Stimulated activated CD4-positive, alpha-beta T cell treated with anti-CD3 and anti-CD28 coated beads, TNF-alpha, amount 100 ng/mL, for 48 hours (primary cell): ENCODE measurements around the gene TNNC1.

Experiments
- DNase-seq, 3 donors: peaks; one replicate each; pipeline ENCODE4 v3.0.0-alpha.2; 2020; ENCODE audit warnings: low read depth in 3 of 3

The TNNC1 gene

DNA sequence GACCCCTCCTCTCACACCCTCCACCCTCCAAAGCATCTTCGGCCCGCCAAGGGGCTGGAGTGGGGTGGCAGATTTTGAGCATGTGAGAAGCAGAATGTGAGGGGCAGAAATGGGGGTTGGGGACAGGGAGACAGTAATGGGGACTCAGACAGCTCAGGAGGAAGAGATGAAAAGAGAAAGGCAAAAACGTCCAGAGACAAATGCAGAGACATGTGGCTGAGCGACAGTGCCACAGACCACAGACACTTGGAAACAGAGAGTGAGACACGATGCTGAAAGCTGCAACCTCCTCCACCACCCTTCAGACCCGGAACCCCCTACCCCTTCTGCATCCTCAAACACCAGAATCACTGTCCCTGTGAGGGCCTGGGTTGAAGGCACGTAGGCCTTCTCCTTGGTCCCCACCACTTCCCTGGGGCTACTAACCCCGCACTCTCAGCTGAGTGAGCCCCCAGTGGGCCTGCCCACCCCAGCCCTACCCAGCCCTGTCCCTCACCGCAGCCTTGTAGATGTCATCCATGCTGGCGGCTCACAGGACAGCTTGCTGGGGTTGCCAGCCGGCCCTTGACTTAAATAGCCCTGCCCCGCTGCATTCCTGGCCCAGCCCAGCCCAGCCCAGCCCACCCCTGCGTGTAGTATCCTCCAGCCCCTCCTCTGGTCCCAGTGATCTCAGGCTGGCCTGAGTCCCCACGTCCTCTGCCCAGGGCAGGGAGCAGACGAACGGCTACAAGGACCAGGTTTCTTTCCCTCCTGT lies at the start of gene TNNC1:
TNNC1 (minus strand) TSS at position 546 of the 754 bp plus-strand sequence; CDS start at position 520, 26 bp downstream.
- no peak for DNase-seq

DNA sequence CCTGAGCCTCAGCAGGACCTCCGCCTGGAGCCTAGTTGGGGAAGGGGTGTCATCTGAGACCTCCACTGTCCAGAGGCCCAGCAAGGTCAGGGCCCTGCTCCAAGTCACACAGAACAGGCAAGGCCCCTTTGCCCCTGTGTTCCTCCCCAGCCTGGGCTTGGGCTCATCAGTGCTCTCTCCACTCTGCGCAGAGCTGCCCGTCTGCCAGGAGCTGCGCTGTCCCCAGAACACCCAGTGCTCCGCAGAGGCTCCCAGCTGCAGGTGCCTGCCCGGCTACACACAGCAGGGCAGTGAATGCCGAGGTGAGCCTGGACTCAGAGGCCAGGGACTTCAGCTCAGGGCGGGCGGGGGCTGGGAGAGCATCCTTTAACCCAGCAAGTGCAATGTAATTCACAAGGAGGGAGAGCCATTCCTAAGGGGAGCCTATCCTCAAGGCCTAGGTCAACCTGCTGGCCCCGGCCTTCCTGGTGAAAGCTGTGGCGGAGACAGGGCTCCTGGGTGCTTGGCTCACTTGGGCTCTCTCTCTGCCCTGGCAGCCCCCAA lies 49.0 kb upstream of the TNNC1 start:
- DNase-seq = no peak

DNA sequence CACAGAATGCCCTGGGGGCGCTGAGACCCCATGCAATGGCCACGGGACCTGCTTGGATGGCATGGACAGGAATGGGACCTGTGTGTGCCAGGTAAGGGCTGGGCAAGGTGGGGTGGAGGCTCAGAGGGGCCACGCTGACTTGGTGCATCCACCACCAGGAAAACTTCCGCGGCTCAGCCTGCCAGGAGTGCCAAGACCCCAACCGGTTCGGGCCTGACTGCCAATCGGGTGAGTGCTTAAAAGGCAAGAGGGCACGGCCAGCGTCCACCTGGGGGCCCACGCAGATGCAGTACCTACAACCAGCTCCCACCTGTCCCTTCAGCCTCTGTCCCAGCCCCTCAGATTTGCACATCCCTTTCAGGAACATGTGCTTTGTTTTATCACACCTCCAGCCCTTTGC lies 48.2 kb upstream of the TNNC1 start:
- DNase-seq = no peak

DNA sequence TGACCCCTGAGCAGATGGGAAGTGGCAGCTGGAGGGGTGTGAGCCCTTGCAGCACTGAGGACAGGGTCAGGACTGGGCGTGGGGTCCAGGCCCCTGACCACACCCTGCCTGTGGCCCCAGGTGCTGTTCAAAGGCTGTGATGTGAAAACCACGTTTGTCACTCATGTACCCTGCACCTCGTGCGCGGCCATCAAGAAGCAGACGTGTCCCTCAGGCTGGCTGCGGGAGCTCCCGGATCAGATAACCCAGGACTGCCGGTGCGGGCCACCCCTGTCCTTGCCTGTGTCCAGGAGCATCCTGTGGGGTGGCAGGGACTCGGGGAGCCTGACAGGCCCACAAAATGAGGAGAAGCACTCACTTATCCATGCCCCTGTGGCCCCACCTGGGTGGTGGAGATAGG lies 47.2 kb upstream of the TNNC1 start:
- no peak for DNase-seq

DNA sequence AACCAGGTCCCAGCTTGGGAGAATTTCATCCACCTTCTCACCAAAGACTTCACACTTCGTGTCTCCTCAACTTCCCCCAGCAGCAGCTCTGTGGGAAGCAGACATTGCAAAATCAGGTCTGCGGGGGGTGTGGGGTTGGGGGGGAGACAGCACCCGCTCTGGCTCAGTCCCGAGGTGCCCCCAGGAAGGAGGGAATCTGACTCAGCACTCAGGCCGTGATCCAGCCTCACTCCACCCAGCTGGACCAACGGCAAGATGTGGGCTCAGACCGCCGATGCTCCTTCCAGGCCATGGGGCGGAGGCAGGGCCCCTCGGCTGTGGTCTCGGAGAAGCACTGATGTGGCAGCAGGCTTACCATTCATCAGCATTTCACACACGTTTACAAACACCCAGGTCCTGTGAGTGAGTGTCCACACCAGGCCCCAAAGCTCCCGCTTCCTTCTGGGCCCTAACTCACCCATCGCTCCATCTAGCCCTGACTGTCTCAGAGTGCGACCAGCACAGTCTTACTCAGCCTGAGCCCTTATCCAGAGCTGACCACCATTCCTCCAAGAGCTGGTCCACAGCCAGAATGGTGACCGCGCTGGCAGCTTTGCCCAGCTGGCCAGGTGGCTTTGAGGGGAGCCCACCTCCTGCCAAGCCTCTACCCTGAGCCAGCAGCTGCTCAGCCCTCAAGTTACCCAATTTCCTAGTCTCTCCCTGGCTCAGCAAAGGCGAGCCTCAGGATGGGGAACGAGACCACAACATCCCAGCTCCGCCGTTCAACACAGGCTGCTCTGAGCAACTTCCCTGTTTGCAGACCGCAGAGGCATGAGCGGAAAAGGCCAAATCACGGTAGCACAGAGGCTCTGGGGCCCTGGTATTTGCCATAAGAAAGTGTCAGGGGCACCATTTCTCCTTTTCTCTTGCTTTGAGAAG lies 44.6 kb upstream of the TNNC1 start:
- no peak for DNase-seq

DNA sequence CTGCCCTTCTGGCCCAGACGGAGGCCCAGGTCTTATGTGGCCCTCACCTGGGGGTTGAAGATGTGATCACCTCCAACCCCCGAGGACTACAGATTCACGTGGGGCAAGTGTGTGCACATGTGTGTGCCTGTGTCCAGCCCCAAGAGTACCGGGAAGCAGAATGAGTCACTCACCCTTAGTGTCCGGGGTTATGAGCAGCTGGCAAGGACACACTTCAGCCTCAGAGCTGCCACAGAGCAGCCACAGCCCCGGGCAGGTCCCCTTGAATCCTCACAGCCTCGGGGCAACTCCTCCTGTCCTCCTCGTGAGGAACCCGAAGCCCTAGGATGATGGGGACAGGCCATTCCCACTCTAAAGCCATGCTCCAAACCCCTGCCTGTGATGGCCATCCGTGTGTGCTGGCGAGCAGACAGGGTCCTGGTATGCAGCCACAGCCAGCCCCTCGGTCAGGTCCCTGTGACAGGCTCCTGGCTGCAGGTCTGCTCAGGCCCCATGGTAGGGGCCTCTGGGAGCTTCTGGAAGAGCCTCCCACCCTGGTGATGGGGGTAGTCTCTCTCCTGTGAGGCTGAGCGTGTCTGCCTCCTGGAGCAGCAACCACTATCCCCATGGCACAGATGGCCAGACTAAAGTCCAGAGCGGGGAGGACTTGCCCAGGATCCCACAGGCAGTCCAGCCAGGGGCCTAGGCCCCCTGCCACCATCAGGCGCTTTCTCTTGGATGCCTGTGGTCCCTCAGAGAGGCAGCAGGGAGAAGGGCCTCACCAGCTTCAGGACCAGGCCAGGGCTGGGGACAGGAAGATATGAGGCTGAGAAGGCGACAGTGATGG lies 42.1 kb upstream of the TNNC1 start:
- DNase-seq = no peak

DNA sequence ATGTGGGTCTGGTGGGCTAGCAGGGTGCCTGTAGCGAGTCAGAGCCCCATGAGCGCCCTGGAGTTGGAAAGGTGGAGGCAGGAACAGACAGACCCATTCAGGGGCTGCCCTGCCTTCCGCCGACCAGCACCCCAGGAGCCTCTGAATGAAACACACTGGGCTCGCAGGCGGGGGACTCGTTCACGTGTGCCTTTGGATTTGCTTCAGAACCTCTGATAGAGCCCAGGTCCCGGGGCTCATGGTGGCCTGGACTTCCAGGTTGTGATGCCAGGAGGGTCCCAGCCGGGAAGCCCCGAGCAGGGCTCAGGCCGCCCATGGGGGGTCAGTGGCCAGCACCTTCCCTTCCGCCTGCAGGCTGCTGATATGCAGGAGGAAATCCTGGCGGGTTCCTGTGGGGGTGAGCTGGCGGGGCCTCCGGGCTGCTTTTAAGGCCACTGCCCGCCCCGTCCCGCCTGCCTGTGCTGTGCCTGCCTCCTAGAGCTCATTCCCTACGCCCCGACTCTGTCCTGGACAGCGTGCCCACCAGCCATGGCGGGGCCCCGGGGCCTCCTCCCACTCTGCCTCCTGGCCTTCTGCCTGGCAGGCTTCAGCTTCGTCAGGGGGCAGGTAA lies 41.1 kb upstream of the TNNC1 start, which contains the start of gene STAB1:
STAB1 (plus strand) TSS at position 453 of the 610 bp plus-strand sequence; CDS start at position 529, 76 bp downstream.
- DNase-seq = no peak

DNA sequence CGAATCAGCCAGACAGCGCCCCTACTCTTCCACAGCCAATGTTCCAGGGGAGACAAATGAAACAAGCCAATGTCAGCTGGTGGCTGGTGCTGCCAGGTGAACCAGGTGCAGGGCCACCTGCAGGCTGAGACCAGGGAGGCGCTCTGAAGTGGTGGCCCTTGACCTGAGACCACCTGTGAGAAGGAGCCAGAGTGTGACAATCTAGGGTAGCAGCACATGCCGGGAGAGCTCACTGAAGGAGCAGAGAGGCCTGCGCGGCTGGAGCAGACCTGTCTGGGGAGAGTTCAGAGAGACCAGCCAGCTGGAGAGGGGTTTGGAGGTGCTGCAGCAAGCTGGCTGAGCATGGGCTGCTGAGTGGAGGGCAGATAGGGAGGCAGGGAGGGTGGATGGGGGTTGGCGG lies 40.6 kb upstream of the TNNC1 start:
- DNase-seq = no peak

DNA sequence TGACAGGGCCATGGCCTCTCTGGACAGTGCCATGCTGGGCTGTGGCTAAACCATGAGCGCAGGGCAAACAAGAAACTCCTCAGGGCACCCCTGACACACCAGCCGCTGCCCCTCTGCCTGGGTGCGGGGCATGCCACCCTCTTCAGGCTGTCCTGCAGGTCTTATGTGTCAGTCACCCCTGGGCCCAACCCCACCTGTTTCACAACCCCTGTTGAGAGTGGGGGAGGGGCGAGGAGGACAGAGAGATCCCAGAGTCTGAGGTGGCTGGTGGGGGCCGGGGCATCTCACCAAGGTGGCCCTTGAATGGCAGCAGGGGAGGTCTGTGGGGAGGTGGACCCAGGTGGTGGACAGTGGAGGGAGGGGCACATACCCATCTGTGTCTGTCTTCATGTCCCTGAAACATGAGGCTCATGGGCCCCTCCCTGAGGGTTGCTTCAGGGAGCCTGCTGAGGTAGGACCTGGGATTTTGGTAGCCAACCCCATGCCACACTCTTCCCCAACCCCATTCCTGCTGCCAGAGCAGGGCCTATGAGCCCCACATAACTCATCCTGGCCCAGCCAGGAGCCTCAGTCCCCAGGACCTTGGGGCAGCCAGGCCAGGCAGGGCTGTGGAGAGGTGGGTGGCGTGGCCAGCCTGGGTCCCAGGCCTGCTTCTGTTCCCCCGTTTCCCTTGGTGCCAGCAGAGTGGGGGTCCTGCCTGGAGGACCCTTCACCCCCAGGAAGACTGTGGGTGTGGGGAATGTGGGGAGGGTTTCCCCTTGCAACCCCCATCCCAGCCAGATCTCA lies 39.6 kb upstream of the TNNC1 start:
- no peak for DNase-seq

DNA sequence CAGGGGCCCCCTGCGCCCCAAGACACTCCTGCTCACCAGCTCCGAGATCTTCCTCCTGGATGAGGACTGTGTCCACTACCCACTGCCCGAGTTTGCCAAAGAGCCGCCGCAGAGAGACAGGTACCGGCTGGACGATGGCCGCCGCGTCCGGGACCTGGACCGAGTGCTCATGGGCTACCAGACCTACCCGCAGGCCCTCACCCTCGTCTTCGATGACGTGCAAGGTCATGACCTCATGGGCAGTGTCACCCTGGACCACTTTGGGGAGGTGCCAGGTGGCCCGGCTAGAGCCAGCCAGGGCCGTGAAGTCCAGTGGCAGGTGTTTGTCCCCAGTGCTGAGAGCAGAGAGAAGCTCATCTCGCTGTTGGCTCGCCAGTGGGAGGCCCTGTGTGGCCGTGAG lies 38.2 kb upstream of the TNNC1 start:
- no peak for DNase-seq

DNA sequence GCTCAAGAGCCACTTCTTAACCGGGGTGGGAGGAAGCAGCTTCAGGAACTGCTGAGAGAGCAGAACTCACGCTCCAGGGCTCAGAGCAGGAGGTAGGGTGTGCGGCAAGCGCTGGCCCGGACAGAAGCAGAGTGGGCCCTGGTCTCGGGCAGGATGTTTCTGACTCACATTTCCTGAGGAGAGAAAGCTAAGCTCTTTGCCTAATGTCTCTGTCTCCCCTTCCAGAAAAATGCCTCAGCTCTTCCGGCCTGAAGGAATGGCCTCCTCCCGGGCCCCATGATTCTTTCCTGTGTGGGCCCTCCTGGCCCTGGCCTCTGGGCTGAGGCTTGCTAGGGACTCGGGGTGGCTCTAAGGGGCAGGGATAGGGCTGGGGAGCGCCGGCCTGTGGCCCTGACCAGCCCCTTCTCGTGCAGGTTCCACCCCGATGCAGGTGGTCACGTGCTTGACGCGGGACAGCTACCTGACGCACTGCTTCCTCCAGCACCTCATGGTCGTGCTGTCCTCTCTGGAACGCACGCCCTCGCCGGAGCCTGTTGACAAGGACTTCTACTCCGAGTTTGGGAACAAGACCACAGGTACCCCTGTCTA lies 37.2 kb upstream of the TNNC1 start:
- no peak for DNase-seq

DNA sequence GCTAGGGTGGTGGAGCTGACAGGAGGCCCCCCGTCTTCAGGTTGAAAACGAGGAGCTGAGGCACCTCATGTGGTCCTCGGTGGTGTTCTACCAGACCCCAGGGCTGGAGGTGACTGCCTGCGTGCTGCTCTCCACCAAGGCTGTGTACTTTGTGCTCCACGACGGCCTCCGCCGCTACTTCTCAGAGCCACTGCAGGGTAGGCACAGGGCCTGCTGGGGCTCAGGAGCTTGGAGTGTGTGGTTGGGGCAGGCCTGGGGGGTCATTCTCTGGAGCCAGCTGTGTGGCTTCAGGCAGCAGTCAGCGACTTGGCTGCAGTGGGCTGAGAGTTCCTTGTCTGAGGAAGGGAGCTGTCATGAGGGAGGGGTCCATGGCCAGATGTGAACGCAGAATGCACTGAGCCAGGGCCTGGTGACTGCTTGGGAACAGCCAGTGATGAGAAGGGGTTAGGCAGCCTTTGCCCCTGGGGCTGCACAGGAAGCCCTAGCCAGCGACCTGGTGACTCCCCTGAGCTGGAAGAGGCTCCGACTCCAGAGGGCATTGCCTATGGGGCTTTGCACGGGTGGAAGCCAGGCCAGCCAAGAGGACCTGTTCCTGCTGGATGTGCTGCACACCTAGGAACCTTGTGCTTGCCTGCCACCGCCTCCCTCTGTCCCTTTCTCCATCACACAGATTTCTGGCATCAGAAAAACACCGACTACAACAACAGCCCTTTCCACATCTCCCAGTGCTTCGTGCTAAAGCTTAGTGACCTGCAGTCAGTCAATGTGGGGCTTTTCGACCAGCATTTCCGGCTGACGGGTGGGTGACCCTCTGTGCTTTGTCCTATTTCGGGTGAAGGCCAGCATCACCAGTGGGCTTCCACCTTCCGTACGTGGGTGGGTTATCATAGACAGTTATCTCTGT lies 36.4 kb upstream of the TNNC1 start:
- no peak for DNase-seq

DNA sequence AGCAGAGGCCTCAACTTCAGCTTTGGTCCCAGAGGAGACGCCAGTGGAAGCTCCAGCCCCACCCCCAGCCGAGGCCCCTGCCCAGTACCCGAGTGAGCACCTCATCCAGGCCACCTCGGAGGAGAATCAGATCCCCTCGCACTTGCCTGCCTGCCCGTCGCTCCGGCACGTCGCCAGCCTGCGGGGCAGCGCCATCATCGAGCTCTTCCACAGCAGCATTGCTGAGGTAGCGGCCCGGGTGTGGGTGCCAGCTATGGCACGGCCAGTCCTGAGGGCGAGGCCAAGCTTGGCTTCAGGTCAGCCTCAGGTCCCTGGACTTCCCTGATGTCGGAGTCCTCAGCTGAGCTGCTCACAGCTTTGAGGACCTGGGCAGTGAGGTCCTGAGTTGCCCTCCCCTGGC lies 35.6 kb upstream of the TNNC1 start:
- no peak for DNase-seq

DNA sequence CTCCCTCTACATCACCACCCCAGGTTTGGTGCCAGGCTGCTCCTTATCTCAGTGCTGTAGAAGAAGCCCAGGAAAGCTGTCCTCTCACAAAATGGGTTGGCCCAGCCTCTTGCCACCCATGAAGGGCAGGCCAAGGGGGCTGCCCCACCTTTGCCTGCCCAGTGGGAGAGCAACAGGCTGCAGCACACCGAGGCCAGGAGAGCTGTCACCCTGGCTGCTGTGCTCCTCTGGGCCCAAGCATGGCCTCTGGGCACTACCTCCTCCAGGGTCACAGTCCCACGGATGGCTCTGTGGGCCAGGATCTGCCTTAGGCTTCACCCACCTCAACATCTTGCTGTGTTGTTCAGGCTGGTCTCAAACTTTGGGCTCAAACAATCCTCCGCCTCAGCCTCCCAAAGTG lies 34.9 kb upstream of the TNNC1 start:
- DNase-seq = no peak

DNA sequence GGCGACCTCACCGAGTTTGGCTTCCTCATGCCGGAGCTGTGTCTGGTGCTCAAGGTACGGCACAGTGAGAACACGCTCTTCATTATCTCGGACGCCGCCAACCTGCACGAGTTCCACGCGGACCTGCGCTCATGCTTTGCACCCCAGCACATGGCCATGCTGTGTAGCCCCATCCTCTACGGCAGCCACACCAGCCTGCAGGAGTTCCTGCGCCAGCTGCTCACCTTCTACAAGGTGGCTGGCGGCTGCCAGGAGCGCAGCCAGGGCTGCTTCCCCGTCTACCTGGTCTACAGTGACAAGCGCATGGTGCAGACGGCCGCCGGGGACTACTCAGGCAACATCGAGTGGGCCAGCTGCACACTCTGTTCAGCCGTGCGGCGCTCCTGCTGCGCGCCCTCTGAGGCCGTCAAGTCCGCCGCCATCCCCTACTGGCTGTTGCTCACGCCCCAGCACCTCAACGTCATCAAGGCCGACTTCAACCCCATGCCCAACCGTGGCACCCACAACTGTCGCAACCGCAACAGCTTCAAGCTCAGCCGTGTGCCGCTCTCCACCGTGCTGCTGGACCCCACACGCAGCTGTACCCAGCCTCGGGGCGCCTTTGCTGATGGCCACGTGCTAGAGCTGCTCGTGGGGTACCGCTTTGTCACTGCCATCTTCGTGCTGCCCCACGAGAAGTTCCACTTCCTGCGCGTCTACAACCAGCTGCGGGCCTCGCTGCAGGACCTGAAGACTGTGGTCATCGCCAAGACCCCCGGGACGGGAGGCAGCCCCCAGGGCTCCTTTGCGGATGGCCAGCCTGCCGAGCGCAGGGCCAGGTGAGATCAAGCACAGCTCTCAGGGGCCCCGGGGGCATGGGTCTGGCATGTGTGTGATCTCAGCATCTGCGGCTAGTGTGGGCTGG lies 34.2 kb upstream of the TNNC1 start:
- DNase-seq = no peak

DNA sequence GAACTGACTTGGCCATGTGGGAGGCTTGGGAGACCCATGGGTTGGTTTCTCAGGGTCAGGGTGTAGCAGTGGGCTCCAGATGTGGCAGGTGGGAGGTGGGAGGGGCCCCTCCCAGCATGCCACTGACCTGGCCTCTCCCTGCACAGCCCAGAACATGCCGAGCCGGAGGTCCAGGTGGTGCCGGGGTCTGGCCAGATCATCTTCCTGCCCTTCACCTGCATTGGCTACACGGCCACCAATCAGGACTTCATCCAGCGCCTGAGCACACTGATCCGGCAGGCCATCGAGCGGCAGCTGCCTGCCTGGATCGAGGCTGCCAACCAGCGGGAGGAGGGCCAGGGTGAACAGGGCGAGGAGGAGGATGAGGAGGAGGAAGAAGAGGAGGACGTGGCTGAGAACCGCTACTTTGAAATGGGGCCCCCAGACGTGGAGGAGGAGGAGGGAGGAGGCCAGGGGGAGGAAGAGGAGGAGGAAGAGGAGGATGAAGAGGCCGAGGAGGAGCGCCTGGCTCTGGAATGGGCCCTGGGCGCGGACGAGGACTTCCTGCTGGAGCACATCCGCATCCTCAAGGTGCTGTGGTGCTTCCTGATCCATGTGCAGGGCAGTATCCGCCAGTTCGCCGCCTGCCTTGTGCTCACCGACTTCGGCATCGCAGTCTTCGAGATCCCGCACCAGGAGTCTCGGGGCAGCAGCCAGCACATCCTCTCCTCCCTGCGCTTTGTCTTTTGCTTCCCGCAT lies 33.4 kb upstream of the TNNC1 start:
- DNase-seq = no peak
